GM19455 (cell line): ENCODE data around the gene ERN1.

ENCODE experiments used
- ATAC-seq: cut with Tn5 transposase; IDR thresholded peaks from one replicate; pipeline ENCODE4 v1.9.1; 2021; ENCODE audit not compliant: unreplicated experiment

Gene ERN1

GRCh38 chr17:64139542-64139941 lies 9.6 kb upstream of the ERN1 start:
- ATAC-seq, result no peak

DNA sequence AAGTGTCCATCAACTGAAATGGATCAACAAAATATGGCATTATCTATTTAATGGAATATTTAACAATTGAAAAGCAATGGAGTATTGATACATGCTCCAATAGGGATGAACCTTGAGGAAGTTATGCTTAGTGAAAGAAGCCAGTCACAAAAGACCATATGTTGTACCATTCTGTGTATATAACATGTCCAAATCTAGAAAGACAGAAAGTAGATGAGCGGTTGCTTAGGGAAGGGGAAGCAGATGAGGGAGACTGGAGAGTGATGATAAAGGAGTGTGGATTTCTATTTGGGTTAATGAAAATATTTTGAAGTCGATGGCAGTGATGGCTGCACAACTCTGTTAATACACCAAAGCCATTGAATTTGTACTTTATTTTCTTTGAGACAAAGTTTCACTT lies 8.5 kb upstream of the ERN1 start:
- no peak for ATAC-seq

GRCh38 chr17:64135000-64135399 lies 5.1 kb upstream of the ERN1 start:
- no peak for ATAC-seq

- ATAC-seq, result no peak
Observed at GRCh38 chr17:64134216-64134970, 4.4 kb upstream of the ERN1 start.

DNA sequence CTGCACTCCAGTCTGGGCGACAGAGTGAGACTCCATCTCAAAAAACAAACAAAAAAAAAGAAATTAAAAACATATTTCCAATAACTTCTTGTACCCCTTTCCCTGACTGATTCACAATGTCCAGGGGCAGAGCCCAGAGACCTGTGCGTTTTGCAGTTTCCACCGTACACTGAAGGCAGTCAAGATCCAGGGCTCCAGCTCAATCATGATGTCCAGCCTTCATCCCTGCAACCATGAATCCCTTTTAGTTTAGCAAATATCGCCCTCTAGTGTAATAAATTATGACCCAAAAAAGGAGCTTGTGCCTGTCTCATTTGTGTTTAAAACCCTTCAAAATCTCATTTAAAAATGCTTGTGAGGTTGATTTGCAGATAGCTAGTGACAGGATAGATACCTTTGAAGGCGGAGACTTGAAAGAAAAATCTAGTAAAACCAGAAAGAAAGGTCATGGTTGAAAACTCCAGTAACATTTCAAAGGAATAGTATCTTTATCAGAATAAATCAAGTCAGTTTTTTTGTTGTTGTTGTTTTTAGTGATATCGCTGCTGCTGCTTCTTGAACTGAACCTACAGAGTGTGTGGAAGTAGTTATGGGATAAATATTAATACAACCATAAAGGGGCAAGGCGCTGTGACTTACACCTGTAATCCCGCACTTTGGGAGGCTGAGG lies 3.7 kb upstream of the ERN1 start:
- ATAC-seq, result no peak

DNA sequence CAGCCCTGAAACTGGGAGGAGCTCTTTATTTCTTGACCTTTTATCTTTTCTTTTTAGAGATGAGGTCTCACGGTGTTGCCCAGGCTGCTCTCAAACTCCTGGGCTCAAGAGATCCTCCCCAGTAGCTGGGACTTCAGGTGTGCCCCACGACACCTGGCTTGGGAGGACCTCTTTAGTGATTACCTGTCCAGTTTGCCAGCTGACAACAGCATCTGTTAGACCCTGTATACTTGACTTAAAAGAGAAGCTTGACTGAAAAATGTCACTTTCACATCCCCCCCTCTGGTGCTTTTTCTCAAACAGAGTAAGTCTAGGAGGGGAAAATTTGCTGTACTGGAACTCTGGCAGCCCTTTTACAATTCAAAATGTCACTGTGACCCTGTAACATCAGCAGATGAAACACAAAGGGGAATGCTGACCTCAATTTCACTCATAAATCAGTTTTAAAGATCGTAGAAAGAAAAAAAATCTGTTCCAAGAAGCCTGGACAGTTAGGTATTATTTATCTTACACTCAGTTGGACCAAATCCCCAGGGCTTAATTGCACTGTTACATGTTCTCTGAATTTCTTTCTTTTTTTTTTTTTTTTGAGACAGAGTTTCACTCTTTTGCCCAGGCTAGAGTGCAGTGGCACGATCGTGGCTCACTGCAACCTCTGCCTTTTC lies 1.8 kb upstream of the ERN1 start:
- ATAC-seq, result no peak

DNA sequence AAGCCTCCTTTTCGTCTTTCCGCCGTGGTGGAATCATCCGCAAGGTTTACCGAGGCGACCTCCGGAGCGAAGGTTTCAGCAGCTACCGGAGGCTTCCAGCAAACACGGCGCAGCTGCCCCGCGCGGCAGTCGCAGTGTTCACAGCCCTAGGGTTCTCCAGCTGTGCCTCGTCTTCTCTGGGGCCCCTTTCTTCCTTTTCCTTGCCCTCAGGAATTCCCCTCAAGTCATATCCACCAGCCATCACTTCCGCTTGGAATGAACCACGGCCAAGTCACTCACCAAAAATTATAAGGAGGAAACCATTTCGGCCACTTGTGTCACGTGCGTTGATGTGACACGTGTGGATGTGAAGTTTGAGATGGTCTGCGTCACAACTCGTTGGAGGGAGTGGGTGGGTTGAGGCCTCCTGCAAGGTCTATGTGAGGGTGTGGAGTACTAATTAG lies 636 bp upstream of the ERN1 start:
- ATAC-seq, result peak; percentile 9

- peak; percentile 12 for ATAC-seq
Observed at GRCh38 chr17:64129515-64129764, 504 bp downstream of the ERN1 start.

DNA sequence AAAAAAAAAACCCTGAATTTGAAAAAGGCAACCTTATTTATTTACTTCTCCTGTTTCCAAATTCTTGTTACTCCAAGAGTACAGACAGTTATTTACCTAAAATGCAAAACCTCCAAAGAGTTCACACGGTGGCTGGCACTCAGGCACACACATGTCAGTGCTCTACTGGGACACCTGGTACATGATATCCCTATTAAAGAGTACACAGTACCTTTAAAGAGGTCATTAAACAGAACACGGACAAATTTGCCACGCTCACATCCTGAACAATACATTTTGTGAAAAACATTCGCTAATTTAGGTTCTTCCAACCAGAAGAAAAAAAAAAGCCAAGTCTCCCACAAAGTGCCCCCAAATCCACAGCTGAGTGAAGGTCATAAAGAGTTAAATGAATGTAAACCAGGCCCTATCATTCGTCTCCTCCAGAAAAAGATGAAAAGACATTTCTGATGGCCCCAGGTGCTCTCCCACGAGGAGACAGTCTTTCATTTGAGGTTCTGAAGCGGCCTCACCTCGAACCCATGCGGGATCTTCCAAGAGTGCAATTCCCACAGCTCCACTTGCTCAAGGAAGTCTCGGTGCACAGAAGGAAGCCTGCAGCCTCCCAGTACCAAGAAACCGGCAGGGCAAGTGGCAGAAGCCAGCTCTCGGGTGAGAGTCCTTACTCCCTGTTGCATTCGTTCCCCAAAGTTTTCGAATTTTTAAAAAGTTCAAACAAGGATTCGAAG lies 993 bp downstream of the ERN1 start:
- no peak for ATAC-seq

DNA sequence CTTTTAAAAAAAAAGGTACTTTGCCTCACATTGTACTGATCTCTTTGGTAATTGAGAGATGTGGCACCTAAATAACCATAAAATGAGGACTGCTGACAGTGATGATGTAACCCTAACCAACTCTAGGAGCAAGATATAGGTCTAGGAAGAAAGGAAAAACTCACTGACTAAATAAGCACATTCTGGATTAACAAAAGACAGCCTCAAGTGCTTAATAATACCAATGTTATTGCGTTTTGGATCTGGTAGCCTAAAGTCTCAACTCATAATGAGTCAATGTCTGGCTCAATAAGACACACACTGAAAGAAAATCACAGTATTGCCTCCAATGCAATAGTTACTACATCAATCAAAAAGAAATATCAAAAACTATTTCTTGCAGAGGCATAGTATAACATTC lies 3.0 kb downstream of the ERN1 start:
- no peak for ATAC-seq

DNA sequence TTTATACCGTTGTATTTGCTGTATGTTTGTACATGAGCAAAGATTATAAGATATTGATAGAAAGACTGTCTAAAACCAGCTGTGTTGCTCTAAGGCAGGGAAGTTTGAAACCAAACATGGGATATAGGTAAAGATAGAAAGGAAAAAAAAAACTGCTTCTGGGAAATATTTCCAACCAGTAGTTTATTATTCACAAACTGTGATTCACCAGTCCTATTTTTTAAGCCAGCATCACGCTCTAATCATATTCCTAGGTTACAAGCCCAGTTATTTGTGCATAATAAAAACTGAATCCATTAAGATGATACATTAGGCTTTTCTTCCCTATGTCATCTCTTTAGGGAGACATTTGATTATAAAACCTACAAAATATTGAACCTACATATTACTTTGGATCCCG lies 4.0 kb downstream of the ERN1 start:
- ATAC-seq, result no peak

DNA sequence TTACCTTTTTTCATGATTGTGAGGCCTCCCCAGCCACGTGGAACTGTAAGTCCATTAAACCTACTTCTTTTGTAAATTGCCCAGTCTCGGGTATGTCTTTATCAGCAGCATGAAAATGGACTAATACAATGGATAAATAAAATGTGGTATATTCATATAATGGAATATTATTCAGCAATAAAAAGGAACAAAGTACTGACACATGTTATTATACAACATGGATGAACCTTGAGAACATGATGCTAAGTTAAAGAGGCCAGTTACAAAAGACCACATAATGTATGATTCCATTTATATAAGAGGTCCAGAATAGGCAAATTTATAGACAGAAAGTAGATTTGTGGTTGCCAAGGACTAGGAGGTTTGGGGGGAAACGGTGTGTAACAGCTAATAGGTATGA lies 5.3 kb downstream of the ERN1 start:
- ATAC-seq, result no peak

DNA sequence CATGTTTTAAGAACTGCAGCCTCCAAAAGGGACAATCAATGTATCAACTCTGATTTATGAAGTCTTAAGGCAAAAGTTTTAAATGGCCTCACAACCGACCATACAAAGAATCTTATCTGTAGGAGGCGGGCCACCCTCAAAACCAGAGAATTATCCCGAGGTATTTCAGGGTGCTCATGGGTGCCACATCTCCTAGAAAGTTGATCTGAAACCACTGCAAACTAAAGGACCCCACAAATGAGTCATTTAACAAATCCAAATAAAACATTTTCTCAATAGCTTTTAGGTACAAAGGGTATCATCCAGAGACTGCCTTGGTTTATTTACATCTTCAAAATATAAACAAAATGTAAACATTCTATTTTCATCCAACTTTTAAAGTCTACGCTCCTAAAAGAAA lies 6.8 kb downstream of the ERN1 start:
- ATAC-seq, result no peak

GRCh38 chr17:64120972-64121786 lies 8.8 kb downstream of the ERN1 start:
- peak; percentile 85 for ATAC-seq

GRCh38 chr17:64120159-64120810 lies 9.7 kb downstream of the ERN1 start:
- ATAC-seq, result no peak

DNA sequence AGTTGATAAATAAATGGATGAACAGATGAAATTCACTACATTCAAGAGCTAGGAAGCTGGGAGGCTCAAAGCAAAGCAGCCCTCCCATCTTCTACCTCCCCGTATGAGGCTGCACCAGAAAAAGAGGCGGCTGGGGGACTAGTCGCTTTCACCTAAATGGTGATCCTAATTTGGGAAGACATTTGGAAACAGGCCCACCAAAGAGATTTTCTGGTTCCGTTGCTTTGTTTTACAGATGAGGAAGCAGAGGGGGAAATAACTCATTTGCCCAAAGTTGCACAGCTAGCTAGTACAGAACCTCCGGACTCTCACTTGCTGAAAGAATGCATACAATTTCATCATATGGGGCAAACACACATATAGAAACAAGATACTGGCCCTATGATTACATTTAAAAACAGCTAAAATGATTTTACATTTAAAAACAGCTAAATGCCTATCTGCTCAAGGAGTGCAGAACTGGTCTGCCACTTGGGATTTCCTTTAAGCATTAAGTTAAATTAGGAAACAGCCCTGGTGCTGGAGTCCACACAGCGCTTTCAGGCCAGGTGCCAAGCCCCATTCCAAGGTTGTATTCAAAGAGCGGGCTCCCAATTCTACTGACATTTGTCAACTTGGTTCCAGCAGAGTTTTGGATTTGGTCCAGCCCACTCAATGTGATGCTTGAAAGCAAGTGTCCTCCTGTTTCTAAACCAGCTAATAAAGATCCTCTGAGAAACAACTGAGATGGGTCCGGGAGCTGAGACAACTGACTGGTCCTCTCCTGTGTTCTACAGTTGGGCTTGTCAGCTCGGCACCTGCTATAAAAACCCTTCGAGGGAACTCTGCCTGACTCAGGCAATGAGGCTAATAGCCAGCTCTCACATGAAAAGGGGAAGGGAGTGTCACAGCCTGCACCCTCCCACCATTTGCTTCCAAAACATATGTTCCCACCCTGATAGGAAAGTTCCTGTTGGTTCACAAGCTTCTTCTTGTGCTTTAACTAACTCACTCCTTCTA lies 11.7 kb downstream of the ERN1 start:
- ATAC-seq, result no peak

GRCh38 chr17:64115822-64116534 lies 14.0 kb downstream of the ERN1 start:
- ATAC-seq, result no peak

- ATAC-seq, result no peak
Observed at GRCh38 chr17:64115043-64115698, 14.8 kb downstream of the ERN1 start.
